Esophagus muscularis mucosa (tissue), 4 donors: Measurements from ENCODE around the gene SNAPC3.

Experiments used
- CTCF ChIP-seq, 3 experiments: fragments of 200-600 bp in 2 of 3; fragments of 450-650 bp in 1 of 3; sonication (generic) in 2 of 3; IDR thresholded peaks; one replicate each; pipeline ENCODE4 v1.5.1; 2017 to 2019; ENCODE audit warnings: antibody characterized with exemption in 3 of 3, mild to moderate bottlenecking in 2 of 3, moderate library complexity in 1 of 3
- EP300 ChIP-seq: sonication (generic); formaldehyde crosslinking; IDR thresholded peaks from one replicate; pipeline ENCODE4 v1.6.1; 2017; ENCODE audit warnings: antibody characterized with exemption
- POLR2A ChIP-seq: fragments of 450-650 bp; IDR thresholded peaks from one replicate; pipeline ENCODE4 v1.6.1; 2017; ENCODE audit warnings: antibody characterized with exemption, moderate library complexity, mild to moderate bottlenecking, low read depth
- POLR2AphosphoS5 ChIP-seq, 2 donors: sonication (generic); formaldehyde crosslinking; IDR thresholded peaks; one replicate each; pipeline ENCODE4 v1.6.1; 2017; ENCODE audit warnings: antibody characterized with exemption in 2 of 2

GRCh38 chr9:15492485-15493150, 69.9 kb downstream of the SNAPC3 start:
- TF ChIP-seq CTCF (IDR thresholded peaks at IDR 0.05) (no peak), EP300 (no peak), POLR2A (no peak), POLR2AphosphoS5 (IDR thresholded peaks at IDR 0.05) (no peak)
